Spleen (tissue), 11 donors: ENCODE results near the gene ADGRE2. TPM values are rescaled to one million over a fixed set of nuclear protein-coding genes. Genes with fewer than 3 reads are reported as not detected.
A peak's percentile ranks its signal among the peaks of the same experiment; 100 is the strongest.

Experiments used
- DNase-seq: peaks from one replicate; pipeline ENCODE4 v3.0.0-alpha.2; 2020
- H3K27ac ChIP-seq, 8 donors: fragments of 200-600 bp; sonication (generic) in 7 of 8; 1 replicate in 4 of 8; 2 replicates in 4 of 8; pipeline versions ENCODE4 v1.5.0 to v1.8.0; 2016 to 2021; ENCODE audit warnings: inconsistent platforms in 4 of 8, mild to moderate bottlenecking in 4 of 8, moderate library complexity in 1 of 8
- H3K27me3 ChIP-seq, 7 donors: fragments of 200-600 bp; sonication (generic) in 6 of 7; replicated peaks in 1 of 7; 1 replicate in 4 of 7; 2 replicates in 3 of 7; pipeline versions ENCODE4 v1.5.0 to v1.8.0; 2016 to 2021; ENCODE audit warnings: inconsistent platforms in 3 of 7, mild to moderate bottlenecking in 1 of 7
- H3K36me3 ChIP-seq, 6 donors: fragments of 200-600 bp; sonication (generic) in 5 of 6; 1 replicate in 4 of 6; 2 replicates in 2 of 6; pipeline versions ENCODE4 v1.5.0 to v1.8.0; 2016 to 2021; ENCODE audit warnings: inconsistent platforms in 2 of 6
- H3K4me1 ChIP-seq, 6 donors: fragments of 200-600 bp; sonication (generic) in 5 of 6; 1 replicate in 3 of 6; 2 replicates in 3 of 6; pipeline versions ENCODE4 v1.5.0 to v1.8.0; 2016 to 2021; ENCODE audit warnings: inconsistent platforms in 3 of 6
- H3K4me3 ChIP-seq, 8 donors: fragments of 200-600 bp; sonication (generic) in 7 of 8; 1 replicate in 4 of 8; 2 replicates in 4 of 8; pipeline versions ENCODE4 v1.5.0 to v1.8.0; 2016 to 2021; ENCODE audit warnings: inconsistent platforms in 4 of 8, mild to moderate bottlenecking in 4 of 8, moderate library complexity in 2 of 8
- H3K9me3 ChIP-seq, 8 donors: fragments of 200-600 bp; sonication (generic) in 7 of 8; 1 replicate in 4 of 8; 2 replicates in 4 of 8; pipeline versions ENCODE4 v1.5.0 to v1.8.0; 2016 to 2021; ENCODE audit warnings: inconsistent platforms in 4 of 8
- CTCF ChIP-seq, 11 experiments: fragments of 200-600 bp in 7 of 11; fragments of 450-650 bp in 4 of 11; sonication (generic) in 4 of 11; IDR thresholded peaks in 8 of 11; conservative IDR thresholded peaks in 3 of 11; 1 replicate in 7 of 11; 2 replicates in 4 of 11; pipeline versions ENCODE4 v1.4.0 to v1.8.0; 2016 to 2021; ENCODE audit warnings: antibody characterized with exemption in 11 of 11, inconsistent platforms in 4 of 11, mild to moderate bottlenecking in 1 of 11
- POLR2A ChIP-seq, 3 donors: fragments of 450-650 bp; IDR thresholded peaks; one replicate each; pipeline ENCODE4 v1.5.1; 2017; ENCODE audit warnings: antibody characterized with exemption in 3 of 3, mild to moderate bottlenecking in 1 of 3
- POLR2AphosphoS5 ChIP-seq, 3 donors: sonication (generic); formaldehyde crosslinking; IDR thresholded peaks; one replicate each; pipeline ENCODE4 v1.5.1; 2017; ENCODE audit warnings: antibody characterized with exemption in 3 of 3
- WGBS, 5 donors: extraction: QIAGEN DNeasy Blood & Tissue Kit in 3 of 5; methylation state at CpG; one replicate each; pipeline versions ENCODE4 v1.1.5 to v1.1.7; 2013 to 2018; 5-methylcytosine and 5-hydroxymethylcytosine counted together
- intact Hi-C: fragments of 100-400 bp; cut with DNase I; formaldehyde crosslinking; loops from one replicate; pipeline ENCODE4 v1.15.0; 2023; ENCODE audit warnings: low total_unique reads
- polyA plus RNA-seq, 3 donors: library from polyadenylated mRNA; stranded (reverse); fragments of 200-250 nt; gene quantifications; one replicate each; pipeline ENCODE4 v1.2.1, GENCODE V29; 2013
- total RNA-seq, 7 donors: library from RNA; depleted of rRNA in 3 of 7; stranded (reverse); fragments of >200 nt in 3 of 7; fragmentation: NEBNext Ultra II Directional in 4 of 7; extraction: Animal tissue kit (Norgen Biotek cat#: 25700) in 4 of 7; gene quantifications; one replicate each; pipeline versions ENCODE4 v1.1.0 to v1.2.1, GENCODE V29; 2016 to 2021
- donor health status: healthy with polysubstance abuse.
- donor health status: DM: no; HTN: no; CAD: no; lungs with moderate emphysema.
- donor health status: DM: no; HTN: no; CAD: no.
- donor health status: Bipolar disorder and iron deficiency.
- donor health status: healthy.
- donor health status: DM: no; HTN: no; CAD: no.
- donor health status: DM: yes; HTN: yes; CAD: no.

The ADGRE2 gene
- total and polyA plus RNA-seq, 10 donors: 4.0 to 183 (median 78.9) TPM

DNA sequence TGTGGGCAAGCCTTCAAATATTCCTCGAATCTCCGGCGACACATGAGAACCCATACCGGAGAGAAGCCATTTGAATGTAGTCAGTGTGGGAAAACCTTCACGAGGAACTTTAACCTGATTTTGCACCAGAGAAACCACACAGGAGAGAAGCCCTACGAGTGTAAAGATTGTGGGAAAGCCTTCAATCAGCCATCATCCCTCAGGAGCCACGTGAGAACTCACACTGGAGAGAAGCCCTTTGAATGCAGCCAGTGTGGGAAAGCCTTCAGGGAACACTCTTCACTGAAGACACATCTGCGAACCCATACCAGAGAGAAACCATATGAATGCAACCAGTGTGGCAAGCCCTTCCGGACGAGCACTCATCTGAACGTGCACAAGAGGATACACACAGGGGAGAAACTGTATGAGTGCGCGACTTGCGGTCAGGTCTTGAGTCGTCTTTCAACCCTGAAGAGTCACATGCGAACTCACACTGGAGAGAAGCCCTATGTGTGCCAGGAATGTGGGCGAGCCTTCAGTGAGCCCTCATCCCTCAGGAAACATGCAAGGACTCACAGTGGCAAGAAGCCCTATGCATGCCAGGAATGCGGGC lies 59.7 kb downstream of the ADGRE2 start:
- 92 to 97% (median 95%) methylated on average over 16 to 18 of the region's 18 CpGs for WGBS, 5 donors
- no peaks in the 10 kb centered on the region for H3K4me1 ChIP-seq
- DNase-seq: no peak
- peaks cover 51 to 100% (median 83%) of the 10 kb centered on the region in 6 donors for H3K36me3 ChIP-seq
- peak overlapping the region in 1 of 8 donors; percentile 37 for H3K4me3 ChIP-seq
- no peaks in the 10 kb centered on the region for H3K27me3 ChIP-seq
- peaks cover 58 to 100% (median 100%) of the 10 kb centered on the region in 8 donors for H3K9me3 ChIP-seq
- H3K27ac ChIP-seq: no peak overlapping the region
- intact Hi-C loops: no loop called here
- no peak for TF ChIP-seq POLR2AphosphoS5 (IDR thresholded peaks at IDR 0.05)
- no peak for TF ChIP-seq POLR2A (IDR thresholded peaks at IDR 0.05)
- TF ChIP-seq CTCF (IDR thresholded peaks at IDR 0.05 in 8 of 11, conservative IDR thresholded peaks at IDR 0.05 in 3 of 11): no peak

GRCh38 chr19:14715841-14716240 lies 62.5 kb downstream of the ADGRE2 start:
- Histone ChIP-seq H3K9me3 (peaks cover 41 to 98% (median 74%) of the 10 kb centered on the region in 8 donors), H3K36me3 (peaks cover 55 to 100% (median 96%) of the 10 kb centered on the region in 6 donors), H3K4me1 (no peaks in the 10 kb centered on the region), H3K27ac (no peak overlapping the region), H3K4me3 (peak overlapping the region in 1 of 8 donors; percentile 5), H3K27me3 (no peaks in the 10 kb centered on the region)
- WGBS, 5 donors: 95 to 99% (median 97%) methylated on average over 4 of the region's 4 CpGs
- intact Hi-C loops: no loop called here
- DNase-seq: no peak
- TF ChIP-seq POLR2A (IDR thresholded peaks at IDR 0.05): no peak
- TF ChIP-seq POLR2AphosphoS5 (IDR thresholded peaks at IDR 0.05): no peak
- no peak for TF ChIP-seq CTCF (IDR thresholded peaks at IDR 0.05 in 8 of 11, conservative IDR thresholded peaks at IDR 0.05 in 3 of 11)

- Histone ChIP-seq H3K27me3 (no peaks in the 10 kb centered on the region), H3K36me3 (peaks cover 6 to 100% (median 95%) of the 10 kb centered on the region in 6 donors), H3K9me3 (peaks cover 0 to 10% (median 0%) of the 10 kb centered on the region in 8 donors), H3K4me1 (no peaks in the 10 kb centered on the region), H3K27ac (no peak overlapping the region), H3K4me3 (no peak overlapping the region)
- 92 to 100% (median 96%) methylated on average over 5 to 6 of the region's 6 CpGs for WGBS, 5 donors
- no peak for DNase-seq
- no peak for TF ChIP-seq CTCF (IDR thresholded peaks at IDR 0.05 in 8 of 11, conservative IDR thresholded peaks at IDR 0.05 in 3 of 11)
- no peak for TF ChIP-seq POLR2A (IDR thresholded peaks at IDR 0.05)
- TF ChIP-seq POLR2AphosphoS5 (IDR thresholded peaks at IDR 0.05): no peak
- intact Hi-C loops: no loop called here
Observed at GRCh38 chr19:14704450-14704849, 73.9 kb downstream of the ADGRE2 start.

DNA sequence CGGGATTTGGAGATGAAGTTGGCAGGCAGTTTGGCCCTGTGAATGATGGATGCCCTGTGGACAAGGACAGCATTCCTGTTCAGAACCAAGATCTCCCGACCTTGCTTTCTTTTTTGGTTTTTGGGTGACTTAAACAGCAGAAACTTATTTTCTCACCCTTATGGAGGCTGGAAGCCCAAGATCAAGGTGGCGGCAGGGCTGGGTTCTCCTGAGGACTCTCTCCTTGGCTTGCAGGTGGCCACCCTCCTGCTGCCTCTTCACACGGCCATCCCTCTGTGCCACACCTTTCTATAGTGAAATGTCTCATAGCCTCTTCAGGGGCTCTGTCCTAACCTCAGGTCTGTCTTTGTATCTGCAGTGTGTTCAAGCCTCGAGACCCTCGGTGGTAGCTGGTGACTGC lies 74.5 kb downstream of the ADGRE2 start:
- H3K36me3 ChIP-seq: peaks cover 4 to 100% (median 94%) of the 10 kb centered on the region in 6 donors
- H3K4me1 ChIP-seq: no peaks in the 10 kb centered on the region
- H3K27ac ChIP-seq: no peak overlapping the region
- DNase-seq: no peak
- H3K9me3 ChIP-seq: peaks cover 0 to 10% (median 0%) of the 10 kb centered on the region in 8 donors
- 87 to 98% (median 95%) methylated on average over 6 of the region's 6 CpGs for WGBS, 5 donors
- H3K4me3 ChIP-seq: no peak overlapping the region
- intact Hi-C loops: no loop called here
- no peaks in the 10 kb centered on the region for H3K27me3 ChIP-seq
- no peak for TF ChIP-seq POLR2AphosphoS5 (IDR thresholded peaks at IDR 0.05)
- TF ChIP-seq POLR2A (IDR thresholded peaks at IDR 0.05): no peak
- no peak for TF ChIP-seq CTCF (IDR thresholded peaks at IDR 0.05 in 8 of 11, conservative IDR thresholded peaks at IDR 0.05 in 3 of 11)
